ENCODE results near the gene CCDC167. TPM values are rescaled to one million over a fixed set of nuclear protein-coding genes. Genes with fewer than 3 reads are reported as not detected.
A peak's percentile ranks its signal among the peaks of the same experiment; 100 is the strongest.

CCDC167 gene
- total RNA-seq, 4 donors from 2014 or later, result 8.7 to 47.6 (median 18.5) TPM; not detected in 1

GRCh38 chr6:37459981-37460800 is 39.5 kb downstream of the CCDC167 start:
- H3K27ac ChIP-seq, result no peak overlapping the region
- H3K27me3 ChIP-seq, result no peaks in the 10 kb centered on the region
- H3K36me3 ChIP-seq, result no peaks in the 10 kb centered on the region
- H3K4me3 ChIP-seq, result no peak overlapping the region
- no peaks in the 10 kb centered on the region for H3K4me1 ChIP-seq
- DNase-seq, result no peak
- H3K9me3 ChIP-seq, result no peaks in the 10 kb centered on the region
- TF ChIP-seq, protein P1, sequence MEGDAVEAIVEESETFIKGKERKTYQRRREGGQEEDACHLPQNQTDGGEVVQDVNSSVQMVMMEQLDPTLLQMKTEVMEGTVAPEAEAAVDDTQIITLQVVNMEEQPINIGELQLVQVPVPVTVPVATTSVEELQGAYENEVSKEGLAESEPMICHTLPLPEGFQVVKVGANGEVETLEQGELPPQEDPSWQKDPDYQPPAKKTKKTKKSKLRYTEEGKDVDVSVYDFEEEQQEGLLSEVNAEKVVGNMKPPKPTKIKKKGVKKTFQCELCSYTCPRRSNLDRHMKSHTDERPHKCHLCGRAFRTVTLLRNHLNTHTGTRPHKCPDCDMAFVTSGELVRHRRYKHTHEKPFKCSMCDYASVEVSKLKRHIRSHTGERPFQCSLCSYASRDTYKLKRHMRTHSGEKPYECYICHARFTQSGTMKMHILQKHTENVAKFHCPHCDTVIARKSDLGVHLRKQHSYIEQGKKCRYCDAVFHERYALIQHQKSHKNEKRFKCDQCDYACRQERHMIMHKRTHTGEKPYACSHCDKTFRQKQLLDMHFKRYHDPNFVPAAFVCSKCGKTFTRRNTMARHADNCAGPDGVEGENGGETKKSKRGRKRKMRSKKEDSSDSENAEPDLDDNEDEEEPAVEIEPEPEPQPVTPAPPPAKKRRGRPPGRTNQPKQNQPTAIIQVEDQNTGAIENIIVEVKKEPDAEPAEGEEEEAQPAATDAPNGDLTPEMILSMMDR (IDR thresholded peaks at IDR 0.05), result no peak
- TF ChIP-seq POLR2A (IDR thresholded peaks at IDR 0.05), result no peak
- intact Hi-C loops (cut with DNase I; ENCODE audit: low total_unique reads), result no loop called here

DNA sequence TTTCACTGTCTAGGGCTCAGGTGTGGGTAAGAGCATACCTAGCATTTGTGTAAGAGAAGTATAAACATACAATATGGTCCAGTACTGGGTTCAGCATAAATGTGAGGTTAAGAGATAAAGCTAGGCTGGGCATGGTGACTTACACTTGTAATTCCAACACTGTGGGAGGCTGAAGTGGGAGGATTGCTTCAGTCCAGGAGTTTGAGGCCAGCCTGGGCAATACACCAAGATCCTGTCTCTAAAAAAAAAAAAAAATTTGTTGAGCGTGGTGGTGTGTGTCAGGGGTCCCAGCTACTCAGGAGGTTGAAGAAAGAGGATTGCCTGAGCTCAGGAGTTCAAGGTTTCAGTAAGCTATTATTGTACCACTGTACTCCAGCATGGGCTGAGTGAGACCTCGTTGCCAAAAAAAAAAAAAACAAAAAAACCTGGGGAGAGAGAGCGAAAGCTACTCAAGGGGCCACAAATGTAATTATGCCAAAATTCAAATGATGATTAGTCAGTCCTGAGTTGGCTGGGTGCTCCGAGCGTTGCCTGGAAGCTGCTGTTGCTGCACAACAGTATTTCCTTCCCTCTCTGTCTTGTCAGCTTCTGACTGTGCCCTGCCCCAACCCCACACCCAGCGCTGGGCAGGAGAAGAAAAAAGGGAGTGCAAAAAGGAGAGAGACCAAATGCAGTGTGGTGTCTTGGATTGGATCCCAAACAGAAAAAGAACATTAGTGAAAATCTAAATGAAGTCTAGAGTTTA is 42.7 kb downstream of the CCDC167 start:
- no peak overlapping the region for H3K27ac ChIP-seq
- intact Hi-C loops (cut with DNase I; ENCODE audit: low total_unique reads), result no loop called here
- no peaks in the 10 kb centered on the region for H3K27me3 ChIP-seq
- DNase-seq, result peak in 1 of 2 donors; percentile 38
- H3K4me1 ChIP-seq, result no peaks in the 10 kb centered on the region
- no peaks in the 10 kb centered on the region for H3K36me3 ChIP-seq
- no peak for TF ChIP-seq POLR2A (IDR thresholded peaks at IDR 0.05)
- TF ChIP-seq, protein P1 (IDR thresholded peaks at IDR 0.05), result no peak
- H3K9me3 ChIP-seq, result no peaks in the 10 kb centered on the region
- no peak overlapping the region for H3K4me3 ChIP-seq

DNA sequence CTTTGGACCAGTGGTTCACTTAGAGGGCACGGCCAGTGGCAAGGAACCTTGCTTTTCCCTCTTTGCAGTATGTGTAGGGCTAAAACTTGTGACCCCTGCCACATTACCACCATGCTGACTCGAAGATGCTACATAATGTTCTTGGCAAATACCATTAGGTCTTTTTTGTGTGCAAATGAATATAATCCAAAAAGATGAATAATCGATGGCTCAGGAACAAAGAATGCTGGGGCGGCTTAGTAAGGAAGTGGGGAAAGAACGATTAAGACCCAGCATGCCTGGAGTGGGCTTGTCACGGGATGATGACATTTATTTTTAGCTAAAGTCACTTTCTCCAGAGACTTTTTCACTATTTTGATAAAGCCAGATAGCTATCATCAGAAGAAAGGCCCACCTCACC is 43.6 kb downstream of the CCDC167 start:
- Histone ChIP-seq H3K4me1 (no peaks in the 10 kb centered on the region), H3K27me3 (no peaks in the 10 kb centered on the region), H3K9me3 (no peaks in the 10 kb centered on the region), H3K4me3 (no peak overlapping the region), H3K27ac (no peak overlapping the region), H3K36me3 (no peaks in the 10 kb centered on the region)
- intact Hi-C loops (cut with DNase I; ENCODE audit: low total_unique reads), result no loop called here
- DNase-seq, result no peak
- TF ChIP-seq, protein P1 (IDR thresholded peaks at IDR 0.05), result no peak
- no peak for TF ChIP-seq POLR2A (IDR thresholded peaks at IDR 0.05)

- intact Hi-C loops (cut with DNase I; ENCODE audit: low total_unique reads), result no loop called here
- H3K9me3 ChIP-seq, result no peaks in the 10 kb centered on the region
- no peak for DNase-seq
- no peak for TF ChIP-seq POLR2A (IDR thresholded peaks at IDR 0.05)
- TF ChIP-seq, protein P1 (IDR thresholded peaks at IDR 0.05), result no peak
- no peaks in the 10 kb centered on the region for H3K4me1 ChIP-seq
- no peak overlapping the region for H3K27ac ChIP-seq
- no peaks in the 10 kb centered on the region for H3K27me3 ChIP-seq
- H3K36me3 ChIP-seq, result no peaks in the 10 kb centered on the region
- H3K4me3 ChIP-seq, result no peak overlapping the region
Observed at GRCh38 chr6:37454420-37455140, 45.1 kb downstream of the CCDC167 start.

Measured in uterus (tissue), 4 donors.